GM12878 (cell line): Measurements from ENCODE around the gene ITGA8. TPM values are rescaled to one million over a fixed set of nuclear protein-coding genes. Genes with fewer than 3 reads are reported as not detected.

Experiments used
- ATAC-seq: fragments of 200-7000 bp; cut with Tn5 transposase; 3 replicates; pipeline ENCODE4 v1.9.1; 2020; ENCODE audit warnings: mild to moderate bottlenecking, moderate library complexity
- BruUV-seq: library from RNA; stranded (reverse); fragments of 400-500 nt; replicated peaks from 2 replicates; lab custom pipeline; 2021; lab: Mats Ljungman, UMichigan
- CTCF ChIA-PET: fragments of 300-600 bp; sonication (Branson Sonifier 250); formaldehyde crosslinking; extraction: SDS; loops from one replicate; lab custom pipeline; 2021; ENCODE audit warnings: inconsistent platforms; lab: Yijun Ruan, JAX
- POLR2A ChIA-PET: fragments of 350-600 bp; formaldehyde crosslinking; extraction: SDS; loops from one replicate; lab custom pipeline; 2021; ENCODE audit warnings: inconsistent platforms; lab: Charles Lee
- RAD21 ChIA-PET: fragments of 300-600 bp; sonication (Branson Sonifier 250); formaldehyde crosslinking; loops from one replicate; lab custom pipeline; 2023; ENCODE audit warnings: antibody characterized with exemption; ENCODE audit not compliant: unreplicated experiment; lab: Charles Lee
- SMC1A ChIA-PET: fragments of 300-600 bp; sonication (Branson Sonifier 250); formaldehyde crosslinking; loops from one replicate; lab custom pipeline; 2023; ENCODE audit not compliant: unreplicated experiment, uncharacterized antibody; lab: Charles Lee
- DNase-seq: peaks from one replicate; pipeline ENCODE4 v3.0.0-alpha.2; 2011; ENCODE audit warnings: low read depth, low spot score
- FAIRE-seq: peaks from 3 replicates; lab custom pipeline; 2011; peaks lifted over from hg19 to GRCh38; lab: Jason Lieb, UNC
- H2AFZ ChIP-seq: 2 replicates; pipeline ENCODE4 v1.6.0; 2011; ENCODE audit warnings: low read depth, low read length, control low read depth; ENCODE audit not compliant: control insufficient read depth
- H3K27ac ChIP-seq: 2 replicates; pipeline ENCODE4 v1.5.1; 2011; ENCODE audit warnings: control low read depth; ENCODE audit not compliant: control insufficient read depth, insufficient read depth
- H3K27me3 ChIP-seq, 2 experiments: replicated peaks in 1 of 2; 2 replicates each; pipeline versions ENCODE4 v1.6.0 to v1.6.1; 2011; ENCODE audit warnings: low read length in 1 of 2; ENCODE audit not compliant: control insufficient read depth in 2 of 2, insufficient read depth in 2 of 2
- H3K36me3 ChIP-seq, 2 experiments: 2 replicates each; pipeline ENCODE4 v1.5.1; 2011; ENCODE audit warnings: low read length in 1 of 2; ENCODE audit not compliant: control insufficient read depth in 2 of 2, insufficient read depth in 2 of 2
- H3K4me1 ChIP-seq: 2 replicates; pipeline ENCODE4 v1.6.1; 2011; ENCODE audit warnings: mild to moderate bottlenecking, low read length, moderate library complexity, mixed read lengths; ENCODE audit not compliant: control insufficient read depth, insufficient read depth
- H3K4me2 ChIP-seq: 2 replicates; pipeline ENCODE4 v1.6.0; 2011; ENCODE audit warnings: control low read depth; ENCODE audit not compliant: control insufficient read depth, insufficient read depth
- H3K4me3 ChIP-seq: fragments of 200-600 bp; sonication (generic); 2 replicates; pipeline ENCODE4 v1.5.1; 2016
- H3K79me2 ChIP-seq: 2 replicates; pipeline ENCODE4 v1.6.0; 2011; ENCODE audit warnings: low read length; ENCODE audit not compliant: control insufficient read depth, insufficient read depth
- H3K9ac ChIP-seq: 2 replicates; pipeline ENCODE4 v1.8.0; 2011; ENCODE audit warnings: low read length, control low read depth, mixed read lengths; ENCODE audit not compliant: control insufficient read depth, insufficient read depth
- H3K9me3 ChIP-seq: replicated peaks from 3 replicates; pipeline ENCODE4 v1.5.1; 2011; ENCODE audit warnings: mild to moderate bottlenecking, low read length; ENCODE audit not compliant: control insufficient read depth, insufficient read depth
- H4K20me1 ChIP-seq: 2 replicates; pipeline ENCODE4 v1.6.0; 2011; ENCODE audit not compliant: control insufficient read depth, insufficient read depth
- BCL11A ChIP-seq: IDR thresholded peaks from 2 replicates; pipeline ENCODE4 v1.6.1; 2011; ENCODE audit warnings: low read depth, low read length
- HDAC6 ChIP-seq: fragments of 200-600 bp; sonication (generic); IDR thresholded peaks from one replicate; pipeline ENCODE4 v1.8.0; 2017; ENCODE audit warnings: antibody characterized with exemption; ENCODE audit not compliant: unreplicated experiment
- NBN ChIP-seq: fragments of 450-650 bp; IDR thresholded peaks from 2 replicates; pipeline ENCODE4 v1.6.1; 2016
- NFXL1 ChIP-seq: fragments of 450-650 bp; IDR thresholded peaks from 2 replicates; pipeline ENCODE4 v1.6.1; 2017; ENCODE audit warnings: antibody characterized with exemption, mild to moderate bottlenecking, borderline replicate concordance
- RAD21 ChIP-seq: IDR thresholded peaks from 2 replicates; pipeline ENCODE4 v1.6.1; 2011; ENCODE audit warnings: mild to moderate bottlenecking, low read depth, low read length, moderate library complexity; ENCODE audit not compliant: insufficient read depth
- RBBP5 ChIP-seq: fragments of 200-600 bp; sonication (generic); conservative IDR thresholded peaks from 2 replicates; pipeline ENCODE4 v1.6.1; 2016
- RFX5 ChIP-seq: IDR thresholded peaks from 2 replicates; pipeline ENCODE4 v1.6.1; 2011; ENCODE audit warnings: low read depth, low read length, improper control_type of control experiment
- SP1 ChIP-seq: IDR thresholded peaks from one replicate; pipeline ENCODE4 v1.6.1; 2011; ENCODE audit warnings: low read depth, low read length
- SPI1 ChIP-seq: IDR thresholded peaks from 2 replicates; pipeline ENCODE4 v1.6.1; 2011; ENCODE audit warnings: low read depth, mild to moderate bottlenecking, low read length, moderate library complexity, borderline replicate concordance; ENCODE audit not compliant: insufficient read depth
- TAF1 ChIP-seq: IDR thresholded peaks from 2 replicates; pipeline ENCODE4 v1.6.1; 2011; ENCODE audit warnings: mild to moderate bottlenecking, low read depth, low read length, borderline replicate concordance
- ZBTB40 ChIP-seq: fragments of 450-650 bp; IDR thresholded peaks from 2 replicates; pipeline ENCODE4 v1.6.1; 2016; ENCODE audit warnings: mild to moderate bottlenecking, moderate library complexity, borderline replicate concordance
- ZNF207 ChIP-seq: fragments of 450-650 bp; IDR thresholded peaks from 2 replicates; pipeline ENCODE4 v1.6.1; 2014; ENCODE audit warnings: antibody characterized with exemption, mild to moderate bottlenecking, borderline replicate concordance
- WGBS: methylation state at CpG from one replicate; pipeline ENCODE4 v1.1.6; 2016; ENCODE audit warnings: low lambda C conversion rate; ENCODE audit not compliant: insufficient replicate concordance, insufficient coverage; ENCODE audit errors: missing lambda C conversion rate; 5-methylcytosine and 5-hydroxymethylcytosine counted together
- in situ Hi-C: fragments of 300-500 bp; cut with MboI; formaldehyde crosslinking; loops from 9 replicates; pipeline ENCODE4 v1.14.3; 2018; ENCODE audit warnings: mixed read lengths
- intact Hi-C: fragments of 100-400 bp; cut with micrococcal nuclease; formaldehyde crosslinking; loops from one replicate; pipeline ENCODE4 v1.14.2; 2022; ENCODE audit not compliant: unreplicated experiment
- polyA plus RNA-seq, 11 experiments: library from polyadenylated mRNA; depleted of rRNA in 4 of 11; unstranded in 6 of 11; stranded (reverse) in 5 of 11; fragments of >200 nt; fragmentation: Nextera tagmentation in 4 of 11; fragmentation: Illumina TruSeq in 1 of 11; extraction: Ambion mirVana in 4 of 11; extraction: Trizol in 1 of 11; gene quantifications; 1 replicate in 1 of 11; 2 replicates in 10 of 11; pipeline versions ENCODE4 v1.2.1 to v1.2.3, GENCODE V29; 2011 to 2016; ENCODE audit warnings: inconsistent platforms in 2 of 11, missing spikeins in 2 of 11, low read depth in 1 of 11
- total RNA-seq, 4 experiments: library from RNA; depleted of rRNA in 3 of 4; stranded (reverse); fragments of >200 nt in 3 of 4; fragmentation: Illumina TruSeq in 1 of 4; extraction: Trizol in 1 of 4; gene quantifications; 2 replicates each; pipeline versions ENCODE4 v1.2.1 to v1.2.3, GENCODE V29; 2013 to 2021

The ITGA8 gene
- total and polyA plus RNA-seq, 10 of the 15 experiments (the other 5 are each of a cell fraction or from before 2014, with no cell fraction given), result 0.03 TPM; not detected in 9

DNA sequence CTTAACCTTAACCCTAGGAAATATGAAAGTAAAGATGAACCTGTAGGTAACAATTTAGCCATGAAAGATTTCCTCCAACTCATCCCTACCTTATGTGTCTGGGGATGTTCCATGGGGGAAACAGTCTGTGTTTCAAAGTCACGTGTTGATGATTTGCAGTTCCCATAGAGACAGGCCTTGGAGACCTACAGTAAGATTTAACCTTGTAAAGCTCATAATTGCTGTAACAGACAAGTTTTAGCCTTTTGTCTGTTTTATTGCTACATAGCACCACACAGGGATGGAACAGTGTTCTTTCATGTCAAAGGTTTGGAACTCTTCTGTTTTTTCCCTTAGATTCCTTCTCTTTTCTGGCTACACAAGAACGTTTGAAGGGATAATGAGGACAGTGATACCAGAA is 35.2 kb upstream of the ITGA8 start:
- POLR2A ChIA-PET, result no interaction called here
- FAIRE-seq, result no peak

More for the DNA sequence above, 35.2 kb upstream of the ITGA8 start:
- Histone ChIP-seq H2AFZ (no peak overlapping the region), H3K79me2 (no peaks in the 10 kb centered on the region), H3K27ac (no peak overlapping the region), H3K9ac (no peak overlapping the region), H3K9me3 (no peaks in the 10 kb centered on the region), H4K20me1 (no peaks in the 10 kb centered on the region; the same call in 1 of the 2 replicates), H3K4me1 (no peaks in the 10 kb centered on the region), H3K4me3 (no peak overlapping the region), H3K36me3 (no peaks in the 10 kb centered on the region), H3K27me3 (no peaks in the 10 kb centered on the region; a peak in 1 of 4 replicates), H3K4me2 (no peak overlapping the region)
- in situ Hi-C loops, result no loop called here
- ATAC-seq (no peak), DNase-seq (no peak)
- BruUV-seq, result no TSS peak
- CTCF ChIA-PET, result no interaction called here
- RAD21 ChIA-PET, result no interaction called here
- no peak for TF ChIP-seq SPI1
- TF ChIP-seq RFX5, result no peak
- no peak for TF ChIP-seq TAF1
- TF ChIP-seq HDAC6, result no peak
- TF ChIP-seq NBN, result no peak
- no peak for TF ChIP-seq ZBTB40
- TF ChIP-seq SP1, result no peak
- TF ChIP-seq ZNF207, result no peak
- no peak for TF ChIP-seq NFXL1
- TF ChIP-seq RAD21, result no peak
- no peak for TF ChIP-seq BCL11A
- no peak for TF ChIP-seq RBBP5
- SMC1A ChIA-PET, result no interaction called here
- 0% methylated on average over 2 of the region's 2 CpGs for WGBS
- intact Hi-C loops, result no loop called here
